ENCODE measurements around the gene STXBP5L. TPM values are rescaled to one million over a fixed set of nuclear protein-coding genes. Genes with fewer than 3 reads are reported as not detected.
"Not testable (repeated sequence)": the region's sequence is repeated elsewhere in the genome, so short reads cannot be mapped to it uniquely, and the experiment has no call there.

STXBP5L gene
- polyA plus RNA-seq, 6 donors from 2014 or later = not detected

DNA sequence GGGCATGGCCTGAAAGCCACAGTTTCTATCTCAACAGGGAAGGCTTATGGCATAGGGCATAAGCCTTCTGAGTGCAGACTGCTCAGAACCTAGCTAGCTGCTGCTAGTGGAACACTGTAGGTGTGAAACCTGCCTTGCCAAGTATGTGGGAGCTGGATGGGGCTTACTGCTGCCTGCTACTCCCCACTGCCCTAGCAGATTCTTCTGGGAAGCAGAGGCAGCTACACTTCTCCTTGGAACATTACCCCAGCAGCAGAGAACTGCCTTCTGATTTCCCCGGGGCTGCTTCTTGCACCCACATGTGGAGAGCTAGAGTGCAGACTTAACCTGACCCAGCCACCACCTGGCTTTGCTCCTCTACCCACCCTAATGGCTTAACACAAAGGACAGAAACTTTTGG, 422.1 kb downstream of the STXBP5L start:
- ATAC-seq (ENCODE audit: low read depth in 2 of 2) (no peak), DNase-seq (no peak)
- Mint-ChIP-seq H3K4me1 (no peaks in the 10 kb centered on the region), H3K27ac (no peak overlapping the region), H3K4me3 (no peak overlapping the region), H3K27me3 (peaks cover 4 to 20% (median 16%) of the 10 kb centered on the region in 3 donors), H3K9me3 (peaks cover 0 to 6% (median 0%) of the 10 kb centered on the region in 7 donors), H3K36me3 (no peaks in the 10 kb centered on the region)

DNA sequence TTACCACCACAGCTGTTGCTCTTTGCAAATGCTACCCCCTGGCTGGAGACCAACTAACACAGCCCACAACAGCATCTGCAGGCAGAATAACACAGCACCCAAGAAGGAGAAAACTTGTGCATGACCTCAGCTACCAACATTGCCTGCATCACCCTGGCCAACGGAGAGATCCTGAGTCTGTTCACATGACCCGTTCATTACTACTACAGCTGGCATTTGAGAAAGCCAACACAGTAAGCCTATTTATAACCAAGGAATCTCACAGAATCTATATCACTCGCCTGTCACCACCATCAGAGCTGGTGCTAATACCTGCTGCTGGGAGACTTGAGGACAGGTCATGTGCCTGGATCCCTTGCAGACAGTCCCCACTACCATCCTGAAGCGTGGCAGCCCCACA, 422.6 kb downstream of the STXBP5L start:
- H3K4me1 Mint-ChIP-seq = no peaks in the 10 kb centered on the region
- H3K36me3 Mint-ChIP-seq = no peaks in the 10 kb centered on the region
- no peak overlapping the region for H3K27ac Mint-ChIP-seq
- peaks cover 5 to 21% (median 20%) of the 10 kb centered on the region in 3 donors for H3K27me3 Mint-ChIP-seq
- ATAC-seq (ENCODE audit: low read depth in 2 of 2) = no peak
- DNase-seq = no peak
- H3K9me3 Mint-ChIP-seq = peaks cover 0 to 6% (median 2%) of the 10 kb centered on the region in 7 donors
- no peak overlapping the region for H3K4me3 Mint-ChIP-seq

DNA sequence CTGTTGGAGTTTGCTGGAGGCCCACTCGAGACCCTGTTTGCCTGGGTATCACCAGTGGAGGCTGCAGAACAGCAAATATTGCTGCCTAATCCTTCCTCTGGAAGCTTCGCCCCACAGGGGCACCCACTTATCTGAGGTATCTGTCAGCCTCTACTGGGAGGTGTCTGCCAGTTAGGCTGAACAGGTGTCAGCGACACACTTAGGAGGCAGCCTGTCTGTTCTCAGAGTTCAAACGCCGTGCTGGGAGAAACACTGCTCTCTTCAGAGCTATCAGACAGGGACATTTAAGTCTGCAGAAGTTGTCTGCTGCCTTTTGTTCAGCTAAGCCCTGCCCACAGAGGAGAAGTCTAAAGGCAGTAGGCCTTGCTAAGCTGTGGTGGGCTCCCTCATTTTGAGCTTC, 448.0 kb downstream of the STXBP5L start:
- not testable (repeated sequence) for ATAC-seq (ENCODE audit: low read depth in 2 of 2); H3K4me3 Mint-ChIP-seq

DNA sequence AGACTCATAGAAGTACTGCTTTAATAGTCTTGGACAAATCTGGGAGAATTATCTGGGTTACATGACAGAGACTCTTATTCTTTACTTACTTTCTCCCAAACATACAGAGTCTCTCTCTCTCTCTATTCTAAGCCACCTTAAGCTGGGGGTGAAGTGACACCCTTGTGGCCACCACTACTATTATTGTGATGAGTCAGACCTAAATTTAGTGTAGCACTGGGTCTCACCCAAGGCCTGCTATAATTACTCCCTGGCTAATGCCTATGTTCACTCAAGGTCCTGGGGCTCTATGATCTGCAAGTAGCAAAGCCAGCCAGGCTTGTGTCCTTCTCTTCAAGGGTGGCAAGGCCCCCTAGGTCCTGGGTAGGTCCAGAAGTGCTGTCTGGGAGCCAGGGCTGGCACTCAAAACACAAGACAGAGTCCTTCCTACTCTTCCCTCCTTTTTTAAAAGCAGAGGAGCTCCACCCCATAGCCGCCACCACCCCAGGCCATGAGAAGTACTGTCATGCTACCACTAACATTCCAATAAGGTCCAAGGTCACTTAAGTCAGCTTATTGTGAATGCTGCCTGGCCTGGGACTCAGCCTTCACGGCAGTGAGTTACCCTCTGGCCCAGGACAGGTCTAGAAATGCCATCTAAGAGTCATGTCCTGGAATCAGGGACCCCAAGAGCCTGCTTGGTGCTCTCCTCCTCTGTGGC, 454.2 kb downstream of the STXBP5L start:
- Mint-ChIP-seq H3K27ac (no peak overlapping the region), H3K36me3 (no peaks in the 10 kb centered on the region)
- ATAC-seq (ENCODE audit: low read depth in 2 of 2) = no peak

More for the DNA sequence above, 448.0 kb downstream of the STXBP5L start:
- not testable (repeated sequence) for H3K4me1 Mint-ChIP-seq, H3K27me3 Mint-ChIP-seq, DNase-seq, H3K36me3 Mint-ChIP-seq, H3K27ac Mint-ChIP-seq
- H3K9me3 Mint-ChIP-seq = peaks cover 15 to 54% (median 30%) of the 10 kb centered on the region in 7 donors

DNA sequence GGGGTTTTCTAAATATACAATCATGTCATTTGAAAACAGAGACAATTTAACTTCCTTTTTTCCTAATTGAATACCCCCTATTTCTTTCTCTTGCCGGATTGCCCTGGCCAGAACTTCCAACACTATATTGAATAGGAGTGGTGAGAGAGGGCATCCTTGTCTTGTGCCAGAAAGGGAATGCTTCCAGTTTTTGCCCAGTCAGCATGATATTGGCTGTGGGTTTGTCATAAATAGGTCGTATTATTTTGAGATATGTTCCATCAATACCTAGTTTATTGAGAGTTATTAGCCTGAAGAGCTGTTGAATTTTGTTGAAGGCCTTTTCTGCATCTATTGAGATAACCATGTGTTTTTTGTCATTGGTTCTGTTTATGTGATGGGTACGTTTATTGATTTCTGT, 480.3 kb downstream of the STXBP5L start:
- H3K36me3 Mint-ChIP-seq; H3K4me3 Mint-ChIP-seq; H3K4me1 Mint-ChIP-seq; ATAC-seq (ENCODE audit: low read depth in 2 of 2); DNase-seq; H3K27ac Mint-ChIP-seq: not testable (repeated sequence)
- Mint-ChIP-seq H3K9me3 (peaks cover 4 to 14% (median 10%) of the 10 kb centered on the region in 7 donors), H3K27me3 (peaks cover 3 to 24% (median 13%) of the 10 kb centered on the region in 3 donors)

More for the DNA sequence above, 454.2 kb downstream of the STXBP5L start:
- H3K27me3 Mint-ChIP-seq = peaks cover 0 to 5% (median 0%) of the 10 kb centered on the region in 3 donors
- no peak overlapping the region for H3K4me3 Mint-ChIP-seq
- H3K4me1 Mint-ChIP-seq = no peaks in the 10 kb centered on the region
- peaks cover 5 to 27% (median 19%) of the 10 kb centered on the region in 7 donors for H3K9me3 Mint-ChIP-seq
- no peak for DNase-seq

DNA sequence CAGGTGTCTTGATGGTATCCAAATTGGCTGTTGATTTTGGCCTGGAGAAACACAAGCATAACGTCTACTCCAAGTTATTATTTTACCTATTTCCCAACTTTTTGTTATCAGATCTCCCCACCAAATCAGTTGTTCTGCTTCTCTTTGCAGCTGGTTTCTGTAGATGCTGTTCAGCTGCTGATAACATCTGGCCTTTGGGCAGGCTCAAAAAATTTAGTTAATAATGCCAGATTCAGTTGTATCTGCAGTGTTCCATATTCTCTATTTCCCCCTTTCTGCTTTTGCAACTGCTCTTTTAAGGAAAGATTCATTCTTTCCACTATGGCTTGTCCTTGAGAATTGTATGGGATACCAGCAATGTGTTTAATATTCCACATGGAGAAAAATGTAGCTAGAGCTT, 488.0 kb downstream of the STXBP5L start:
- H3K27me3 Mint-ChIP-seq = peaks cover 11 to 38% (median 35%) of the 10 kb centered on the region in 3 donors
- not testable (repeated sequence) for ATAC-seq (ENCODE audit: low read depth in 2 of 2); H3K4me1 Mint-ChIP-seq; H3K36me3 Mint-ChIP-seq; DNase-seq; H3K4me3 Mint-ChIP-seq
- peak overlapping the region in 1 of 6 donors; percentile 22 for H3K27ac Mint-ChIP-seq
- peaks cover 0 to 11% (median 3%) of the 10 kb centered on the region in 7 donors for H3K9me3 Mint-ChIP-seq

DNA sequence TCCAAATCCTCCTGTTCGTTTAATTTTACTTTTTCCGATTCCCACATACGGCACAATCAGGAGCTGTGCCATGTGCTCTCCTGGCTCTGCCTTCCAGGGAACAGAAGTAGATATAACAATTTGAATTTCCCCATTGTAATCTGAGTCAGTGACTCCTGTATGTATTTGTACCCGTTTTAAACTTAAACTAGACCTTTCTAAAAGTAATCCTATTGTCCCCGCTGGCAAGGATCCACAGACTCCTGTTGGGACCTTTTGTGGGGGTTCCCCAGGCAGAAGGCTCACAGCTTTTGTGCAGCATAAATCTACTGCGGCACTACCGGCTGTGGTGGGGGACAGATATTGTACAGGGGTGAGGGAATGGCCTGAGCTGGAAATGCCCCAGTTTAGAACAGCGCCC, 490.0 kb downstream of the STXBP5L start:
- not testable (repeated sequence) for H3K27ac Mint-ChIP-seq; H3K4me3 Mint-ChIP-seq; H3K4me1 Mint-ChIP-seq; DNase-seq; ATAC-seq (ENCODE audit: low read depth in 2 of 2); H3K9me3 Mint-ChIP-seq; H3K36me3 Mint-ChIP-seq
- peaks cover 11 to 27% (median 25%) of the 10 kb centered on the region in 3 donors for H3K27me3 Mint-ChIP-seq

DNA sequence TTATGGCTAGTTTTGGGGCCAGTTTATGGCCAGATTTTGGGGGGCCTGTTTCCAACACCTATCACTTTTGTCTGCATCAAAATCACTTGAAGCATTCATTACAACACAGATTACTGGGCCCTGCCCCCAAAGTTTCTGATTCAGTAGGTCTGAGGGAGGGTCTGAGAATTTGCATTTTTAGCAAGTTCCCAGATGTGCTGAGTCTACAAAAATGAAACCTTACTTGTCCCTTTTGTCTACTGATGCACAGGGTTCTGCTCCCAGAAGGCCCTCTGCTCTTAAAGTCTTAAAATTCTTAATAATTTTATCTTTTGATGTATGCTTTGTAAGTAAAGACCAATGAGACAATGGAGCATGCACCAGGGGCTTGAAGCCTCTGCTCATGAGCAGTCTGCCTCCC, 491.8 kb downstream of the STXBP5L start:
- peaks cover 4 to 25% (median 12%) of the 10 kb centered on the region in 3 donors for H3K27me3 Mint-ChIP-seq
- ATAC-seq (ENCODE audit: low read depth in 2 of 2) = no peak
- no peaks in the 10 kb centered on the region for H3K36me3 Mint-ChIP-seq
- H3K27ac Mint-ChIP-seq = no peak overlapping the region
- peaks cover 0 to 6% (median 3%) of the 10 kb centered on the region in 7 donors for H3K9me3 Mint-ChIP-seq
- H3K4me1 Mint-ChIP-seq = no peaks in the 10 kb centered on the region
- H3K4me3 Mint-ChIP-seq = no peak overlapping the region
- DNase-seq = no peak

DNA sequence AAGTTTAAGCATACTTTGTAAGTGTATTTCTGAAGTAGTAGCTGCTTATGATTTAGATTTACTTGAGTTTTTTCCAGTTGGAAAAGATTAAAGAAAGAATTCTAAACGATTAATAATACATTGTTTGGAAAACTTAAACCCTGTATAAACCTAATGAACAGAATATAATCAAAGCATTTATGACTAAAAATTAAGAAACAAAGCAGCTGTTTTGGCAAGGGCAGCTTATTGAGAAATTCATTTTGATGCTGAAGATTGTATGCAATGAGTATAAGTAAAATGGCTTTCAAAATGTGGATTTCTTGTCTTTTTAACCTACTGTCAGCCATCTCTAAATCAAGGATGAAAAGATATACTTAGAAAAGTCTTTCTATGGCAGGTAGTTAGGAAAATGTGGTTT, 497.6 kb downstream of the STXBP5L start:
- no peak for DNase-seq
- H3K27ac Mint-ChIP-seq = no peak overlapping the region
- H3K9me3 Mint-ChIP-seq = no peaks in the 10 kb centered on the region
- no peak for ATAC-seq (ENCODE audit: low read depth in 2 of 2)
- H3K4me3 Mint-ChIP-seq = no peak overlapping the region
- H3K4me1 Mint-ChIP-seq = no peaks in the 10 kb centered on the region
- no peaks in the 10 kb centered on the region for H3K36me3 Mint-ChIP-seq
- no peaks in the 10 kb centered on the region for H3K27me3 Mint-ChIP-seq

DNA sequence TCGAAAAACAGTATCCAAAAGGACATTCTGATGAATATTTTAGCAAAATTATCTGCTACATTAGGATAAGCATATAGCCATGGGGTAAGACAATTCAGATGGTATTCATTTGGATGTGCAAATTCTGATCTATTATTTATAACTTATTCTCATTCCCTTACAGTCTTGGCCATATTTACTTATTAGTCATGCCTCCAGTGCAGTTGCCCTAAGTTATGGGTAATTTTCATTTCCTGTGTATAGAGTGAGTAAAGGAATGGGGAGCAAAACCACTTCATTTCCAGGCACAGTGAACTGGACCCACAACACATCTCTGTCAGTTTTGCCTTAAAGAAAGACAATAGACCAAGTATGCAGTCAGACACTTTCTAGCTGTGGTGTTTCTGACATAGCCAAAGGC, 503.5 kb downstream of the STXBP5L start:
- Mint-ChIP-seq H3K27ac (no peak overlapping the region), H3K9me3 (no peaks in the 10 kb centered on the region), H3K36me3 (no peaks in the 10 kb centered on the region), H3K4me3 (no peak overlapping the region), H3K27me3 (no peaks in the 10 kb centered on the region), H3K4me1 (no peaks in the 10 kb centered on the region)
- DNase-seq = no peak
- no peak for ATAC-seq (ENCODE audit: low read depth in 2 of 2)

DNA sequence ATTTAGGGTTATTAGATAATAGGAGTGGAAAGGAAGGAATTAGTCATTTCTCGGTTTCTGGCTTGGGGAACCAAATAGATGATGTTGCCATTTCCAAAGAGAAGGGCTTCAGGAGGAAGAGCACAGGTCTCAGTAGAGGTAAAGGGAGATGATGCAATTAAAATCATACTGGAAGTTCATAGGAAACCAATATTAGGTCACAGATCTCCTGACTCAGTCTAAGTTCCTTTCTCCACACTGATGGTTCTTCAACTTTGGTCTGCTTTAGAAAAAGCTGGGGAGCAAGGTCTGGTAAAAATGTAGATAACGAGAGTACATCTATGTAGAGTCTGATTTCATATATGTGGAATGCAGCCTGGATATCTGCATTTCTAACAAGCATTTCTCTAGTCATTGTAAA, 506.9 kb downstream of the STXBP5L start:
- no peaks in the 10 kb centered on the region for H3K36me3 Mint-ChIP-seq
- no peak for ATAC-seq (ENCODE audit: low read depth in 2 of 2)
- no peaks in the 10 kb centered on the region for H3K4me1 Mint-ChIP-seq
- no peak overlapping the region for H3K4me3 Mint-ChIP-seq
- H3K27me3 Mint-ChIP-seq = no peaks in the 10 kb centered on the region
- no peak for DNase-seq
- no peaks in the 10 kb centered on the region for H3K9me3 Mint-ChIP-seq
- no peak overlapping the region for H3K27ac Mint-ChIP-seq

DNA sequence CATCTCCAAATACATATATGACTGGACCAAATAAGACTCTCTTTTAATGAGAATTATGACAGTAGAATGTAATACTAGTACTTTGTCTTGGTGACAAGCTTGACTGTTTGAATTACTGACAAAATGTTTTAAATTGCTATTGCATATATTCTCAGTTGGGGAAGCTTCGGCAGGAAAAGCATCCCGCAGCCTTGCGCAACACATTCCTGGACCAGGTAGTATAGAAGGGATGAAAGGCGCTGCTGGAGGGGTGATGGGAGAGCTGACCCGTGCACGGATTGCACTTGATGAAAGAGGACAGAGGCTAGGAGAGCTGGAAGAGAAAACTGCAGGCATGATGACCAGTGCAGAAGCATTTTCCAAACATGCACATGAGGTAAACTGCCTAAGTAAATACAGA, 510.2 kb downstream of the STXBP5L start:
- Mint-ChIP-seq H3K36me3 (no peaks in the 10 kb centered on the region), H3K4me1 (no peaks in the 10 kb centered on the region), H3K9me3 (no peaks in the 10 kb centered on the region), H3K4me3 (no peak overlapping the region), H3K27ac (no peak overlapping the region), H3K27me3 (no peaks in the 10 kb centered on the region)
- no peak for DNase-seq
- no peak for ATAC-seq (ENCODE audit: low read depth in 2 of 2)

DNA sequence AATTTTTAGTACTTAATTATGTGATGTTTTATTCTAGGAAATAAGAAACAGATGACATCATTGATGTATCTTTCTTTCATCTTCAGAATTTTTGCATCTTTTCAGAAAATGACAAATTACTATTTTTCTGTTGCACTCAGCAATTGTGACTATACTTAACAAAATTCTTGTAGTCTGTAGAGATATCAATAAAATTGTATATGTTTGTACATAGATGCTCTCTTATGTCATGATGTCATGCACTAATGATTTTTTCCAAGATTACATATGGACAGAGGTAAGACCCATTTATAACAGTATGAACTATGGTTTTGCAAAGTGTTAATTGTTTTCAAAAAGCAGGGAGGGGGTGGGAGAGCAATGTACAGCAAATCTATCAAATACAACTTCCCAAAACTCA, 516.5 kb downstream of the STXBP5L start:
- H3K4me1 Mint-ChIP-seq = no peaks in the 10 kb centered on the region
- no peaks in the 10 kb centered on the region for H3K9me3 Mint-ChIP-seq
- DNase-seq = no peak
- H3K4me3 Mint-ChIP-seq = no peak overlapping the region
- no peak for ATAC-seq (ENCODE audit: low read depth in 2 of 2)
- H3K36me3 Mint-ChIP-seq = no peaks in the 10 kb centered on the region
- no peak overlapping the region for H3K27ac Mint-ChIP-seq
- H3K27me3 Mint-ChIP-seq = no peaks in the 10 kb centered on the region

DNA sequence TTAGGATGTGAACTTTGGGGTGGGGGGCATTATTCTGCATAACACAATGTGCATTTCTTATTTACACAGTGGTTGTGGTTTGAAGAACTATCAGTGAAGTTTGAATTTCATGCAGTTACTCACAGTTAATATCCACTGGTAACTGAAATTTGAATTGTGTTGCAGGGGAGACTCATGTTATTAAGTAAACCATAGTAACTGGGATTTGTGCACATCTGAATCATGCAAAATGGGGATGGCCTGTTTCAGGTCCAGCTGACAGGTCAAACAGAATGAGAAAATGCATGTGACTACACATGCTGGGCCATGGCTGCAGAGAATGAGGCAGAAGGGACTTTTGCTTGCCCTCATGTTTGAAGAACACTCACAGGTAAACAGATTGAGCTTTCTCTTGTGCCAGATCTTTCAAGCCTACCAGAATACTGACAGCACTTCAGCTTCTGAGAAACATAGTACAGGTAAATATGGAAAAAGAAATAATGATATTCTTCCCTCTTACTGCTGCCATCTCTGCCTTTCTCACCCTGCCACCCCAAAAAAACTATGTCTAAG, 522.7 kb downstream of the STXBP5L start:
- no peak overlapping the region for H3K4me3 Mint-ChIP-seq
- no peak for ATAC-seq (ENCODE audit: low read depth in 2 of 2)
- DNase-seq = no peak
- no peaks in the 10 kb centered on the region for H3K27me3 Mint-ChIP-seq
- peak overlapping the region in 2 of 6 donors; percentile 9 to 28 for H3K27ac Mint-ChIP-seq
- H3K9me3 Mint-ChIP-seq = peaks cover 0 to 2% (median 0%) of the 10 kb centered on the region in 7 donors
- H3K36me3 Mint-ChIP-seq = peaks cover 0 to 7% of the 10 kb centered on the region in 2 donors
- peaks cover 6 to 10% (median 7%) of the 10 kb centered on the region in 3 donors for H3K4me1 Mint-ChIP-seq

All from naive B cell (primary cell).